LNCaP clone FGC (cell line): ENCODE results near the gene AUNIP.
A peak's percentile ranks its signal among the peaks of the same experiment; 100 is the strongest.

Source experiments
- DNase-seq: peaks from one replicate; pipeline ENCODE4 v3.0.0-alpha.2; 2011; ENCODE audit warnings: low read depth
- H3K4me3 ChIP-seq: 2 replicates; pipeline ENCODE4 v1.5.1; 2011; ENCODE audit warnings: mild to moderate bottlenecking, low read depth, low read length, control low read depth
- CTCF ChIP-seq: IDR thresholded peaks from 2 replicates; pipeline ENCODE4 v1.5.1; 2012; ENCODE audit warnings: mild to moderate bottlenecking; ENCODE audit not compliant: control insufficient read depth, insufficient read depth; ENCODE audit errors: extremely low read depth

AUNIP gene

GRCh38 chr1:25904943-25905679 is 45.9 kb upstream of the AUNIP start:
- no peak for TF ChIP-seq CTCF
- peak overlapping the region; percentile 56 for H3K4me3 ChIP-seq

GRCh38 chr1:25903986-25904385 is 44.7 kb upstream of the AUNIP start:
- no peak for TF ChIP-seq CTCF
- no peak for DNase-seq
- H3K4me3 ChIP-seq, result peak overlapping the region; percentile 56

More at GRCh38 chr1:25904943-25905679, 45.9 kb upstream of the AUNIP start:
- DNase-seq, result no peak

- no peak for TF ChIP-seq CTCF
- DNase-seq, result no peak
- no peak overlapping the region for H3K4me3 ChIP-seq
Measured at GRCh38 chr1:25902462-25902861, 43.2 kb upstream of the AUNIP start.

GRCh38 chr1:25900219-25900618 is 41.0 kb upstream of the AUNIP start:
- H3K4me3 ChIP-seq, result no peak overlapping the region
- no peak for DNase-seq
- TF ChIP-seq CTCF, result no peak

- no peak for TF ChIP-seq CTCF
- DNase-seq, result no peak
- no peak overlapping the region for H3K4me3 ChIP-seq
Measured at GRCh38 chr1:25899792-25900191, 40.5 kb upstream of the AUNIP start.

GRCh38 chr1:25898223-25899015 is 39.2 kb upstream of the AUNIP start:
- no peak overlapping the region for H3K4me3 ChIP-seq
- no peak for TF ChIP-seq CTCF
- no peak for DNase-seq

- TF ChIP-seq CTCF, result no peak
- no peak for DNase-seq
- H3K4me3 ChIP-seq, result no peak overlapping the region
Measured at GRCh38 chr1:25897754-25898153, 38.5 kb upstream of the AUNIP start.
